Raji (cell line): ENCODE data around the gene SLC34A1.
A peak's percentile ranks its signal among the peaks of the same experiment; 100 is the strongest.

Source experiments
- POLR2A ChIP-seq: IDR thresholded peaks from 2 replicates; pipeline ENCODE4 v1.6.1; 2011; ENCODE audit warnings: low read depth, low read length, control low read depth; ENCODE audit not compliant: insufficient read depth

SLC34A1 gene

GRCh38 chr5:177362610-177363507 is 21.4 kb upstream of the SLC34A1 start:
- peak; percentile 59 for TF ChIP-seq POLR2A

DNA sequence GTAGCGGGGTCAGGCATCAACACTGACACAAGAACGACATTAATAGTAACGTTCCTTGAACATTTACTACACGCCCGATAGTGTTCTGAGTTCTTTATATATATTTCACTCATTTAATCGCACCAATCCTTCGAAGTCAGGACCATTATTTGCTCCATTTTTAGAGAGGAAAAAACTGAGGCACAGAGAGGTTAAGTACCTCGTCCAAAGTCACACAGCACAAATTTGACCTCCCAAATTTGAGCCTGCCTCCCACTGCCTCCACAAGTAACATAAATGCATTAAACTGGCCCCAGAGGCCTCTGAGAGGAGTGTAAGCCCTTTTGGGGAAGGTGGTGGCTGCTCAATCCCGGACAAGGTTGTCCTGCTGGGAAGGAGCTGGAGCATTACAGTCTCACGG is 20.7 kb upstream of the SLC34A1 start:
- no peak for TF ChIP-seq POLR2A

DNA sequence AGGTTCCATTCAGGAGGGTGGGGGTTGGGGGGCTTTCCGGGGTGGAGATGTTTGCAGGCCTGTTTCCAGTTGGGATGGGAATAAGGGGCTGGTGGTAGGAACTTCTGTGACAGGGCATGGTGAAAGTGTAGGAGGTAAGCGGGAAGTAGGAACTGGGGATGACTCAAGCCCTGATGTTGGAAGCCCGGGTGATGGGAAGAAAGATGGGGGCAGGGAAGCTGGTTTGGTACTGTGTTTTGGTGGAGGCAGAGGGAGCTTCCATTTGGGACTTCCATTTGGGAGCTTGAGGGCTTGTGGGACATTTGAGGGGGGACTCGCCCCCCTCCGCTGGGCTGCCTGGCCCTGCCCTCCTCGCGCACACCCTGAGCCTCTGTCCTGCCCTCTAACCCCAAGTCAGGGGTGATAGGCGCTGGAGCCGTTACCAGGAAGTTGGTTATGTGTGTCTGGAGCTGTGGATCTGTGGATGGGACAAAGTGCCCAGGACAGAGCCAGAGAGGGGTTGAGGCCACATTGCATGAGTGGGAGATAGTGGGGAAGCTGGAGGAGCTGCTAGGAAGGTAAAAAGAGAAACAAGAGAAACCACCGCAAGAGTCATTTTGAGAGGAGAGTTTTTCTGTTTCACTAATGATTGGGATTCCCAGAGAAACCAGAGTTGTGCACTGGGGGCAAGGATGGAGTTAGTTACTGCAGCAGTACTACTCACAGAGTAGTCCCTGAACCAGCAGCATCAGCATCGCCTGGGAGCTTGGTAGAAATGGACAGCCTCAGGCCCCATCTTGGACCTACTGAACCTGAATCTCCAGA is 19.9 kb upstream of the SLC34A1 start:
- TF ChIP-seq POLR2A, result no peak

GRCh38 chr5:177365845-177366527 is 18.2 kb upstream of the SLC34A1 start:
- no peak for TF ChIP-seq POLR2A

DNA sequence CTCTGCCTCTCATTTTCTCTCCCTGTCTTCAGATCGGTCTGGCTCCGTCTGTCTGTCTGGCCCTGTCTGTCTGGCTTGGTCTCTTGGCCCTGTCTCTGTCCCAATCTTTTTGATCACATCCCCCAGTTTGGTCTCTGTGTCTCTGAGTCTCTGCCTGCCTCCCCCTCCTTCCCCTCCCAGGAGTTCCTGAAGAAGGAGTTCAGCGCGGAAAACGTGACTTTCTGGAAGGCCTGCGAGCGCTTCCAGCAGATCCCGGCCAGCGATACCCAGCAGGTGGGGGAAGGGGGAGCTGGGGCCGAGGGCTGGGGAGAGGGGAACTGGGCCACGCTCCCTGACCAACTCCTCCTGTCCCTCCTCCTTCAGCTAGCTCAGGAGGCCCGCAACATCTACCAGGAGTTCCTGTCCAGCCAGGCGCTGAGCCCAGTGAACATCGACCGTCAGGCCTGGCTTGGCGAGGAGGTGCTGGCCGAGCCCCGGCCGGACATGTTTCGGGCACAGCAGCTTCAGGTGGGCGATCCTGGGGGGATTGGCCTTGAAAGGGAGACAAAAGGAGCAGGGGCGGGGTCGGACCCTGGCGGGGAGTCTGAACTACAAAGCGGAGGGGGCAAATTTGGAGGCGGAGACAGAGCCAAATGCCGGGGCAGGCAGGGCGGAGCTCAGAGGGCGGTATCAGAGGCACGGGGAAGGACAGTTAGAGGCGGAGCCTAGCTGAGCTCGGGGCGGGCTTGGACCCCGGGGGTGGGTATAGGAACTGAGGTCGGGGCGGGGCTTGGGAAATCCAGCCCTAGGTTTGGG is 17.5 kb upstream of the SLC34A1 start:
- TF ChIP-seq POLR2A, result no peak

GRCh38 chr5:177367323-177367848 is 16.8 kb upstream of the SLC34A1 start:
- no peak for TF ChIP-seq POLR2A

- TF ChIP-seq POLR2A, result no peak
These were observed 16.0 kb upstream of the SLC34A1 start for GRCh38 chr5:177367981-177368868.

- no peak for TF ChIP-seq POLR2A
These were observed 15.2 kb upstream of the SLC34A1 start for GRCh38 chr5:177368869-177369644.

DNA sequence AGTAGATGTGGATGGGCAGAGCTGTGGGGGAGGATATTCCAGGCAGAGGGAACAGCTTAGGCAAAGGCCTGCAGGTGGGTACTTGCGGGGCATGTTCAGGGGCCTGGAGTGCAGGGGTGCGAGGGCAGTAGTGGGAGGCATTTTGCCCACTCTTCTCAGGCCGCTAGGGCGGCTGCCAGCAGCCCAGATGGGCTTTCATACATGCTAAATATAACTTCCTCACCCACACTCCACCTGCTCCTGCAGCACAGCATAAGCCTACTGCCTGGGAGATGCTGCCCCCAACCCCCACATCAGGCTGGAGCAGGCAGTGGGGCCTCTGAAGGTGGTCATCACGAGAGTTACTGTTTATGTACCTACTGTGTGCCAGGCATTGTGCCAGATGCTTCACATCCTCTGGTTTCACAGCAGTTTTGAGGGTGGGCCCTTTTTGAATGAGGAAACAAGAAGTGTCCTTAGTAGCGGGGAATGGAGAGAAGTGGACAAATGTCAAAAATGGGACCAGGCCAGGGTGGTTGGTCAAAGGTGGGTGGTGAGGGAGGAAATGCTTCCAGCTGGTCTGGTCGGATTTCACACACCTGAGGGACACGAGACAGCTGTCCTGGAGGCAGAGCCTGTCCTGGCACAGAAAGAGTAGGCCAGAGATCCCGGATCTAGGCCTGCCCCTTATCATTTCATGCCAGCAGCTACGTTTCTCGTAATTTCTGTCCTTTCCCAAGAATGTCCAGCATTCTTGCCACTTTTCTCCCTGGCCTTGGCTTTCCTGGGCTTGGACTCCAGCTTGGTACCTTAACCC is 14.4 kb upstream of the SLC34A1 start:
- no peak for TF ChIP-seq POLR2A

GRCh38 chr5:177370488-177371119 is 13.6 kb upstream of the SLC34A1 start:
- no peak for TF ChIP-seq POLR2A

GRCh38 chr5:177371120-177372033 is 12.9 kb upstream of the SLC34A1 start:
- no peak for TF ChIP-seq POLR2A
